Dedifferentiated amniotic fluid mesenchymal stem cell (primary cell): ENCODE results near the gene NGF.

Experiments used
- DNase-seq: peaks from one replicate; pipeline ENCODE4 v3.0.0-alpha.2; 2016; ENCODE audit errors: extremely low spot score

NGF gene

DNA sequence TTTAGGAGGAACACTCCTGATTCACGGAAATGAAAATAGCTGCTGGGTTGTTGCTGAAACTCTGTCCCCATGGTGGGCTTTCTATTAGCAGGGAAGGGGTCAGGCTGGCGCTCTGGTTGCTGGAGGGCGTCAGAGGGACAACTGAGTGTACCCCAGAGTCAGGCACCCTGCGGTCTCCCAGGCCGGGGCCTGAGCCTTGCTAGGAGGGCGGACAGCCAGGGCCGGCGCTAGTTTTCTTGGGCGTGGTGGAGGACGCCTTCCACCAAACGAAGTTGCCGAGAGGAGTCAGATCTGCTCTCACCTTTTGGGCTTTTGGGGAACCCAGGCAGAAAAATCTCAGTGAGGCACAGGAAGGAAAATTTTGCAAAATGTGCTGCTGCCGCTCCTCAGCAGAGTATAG lies 54.8 kb downstream of the NGF start:
- DNase-seq: no peak

DNA sequence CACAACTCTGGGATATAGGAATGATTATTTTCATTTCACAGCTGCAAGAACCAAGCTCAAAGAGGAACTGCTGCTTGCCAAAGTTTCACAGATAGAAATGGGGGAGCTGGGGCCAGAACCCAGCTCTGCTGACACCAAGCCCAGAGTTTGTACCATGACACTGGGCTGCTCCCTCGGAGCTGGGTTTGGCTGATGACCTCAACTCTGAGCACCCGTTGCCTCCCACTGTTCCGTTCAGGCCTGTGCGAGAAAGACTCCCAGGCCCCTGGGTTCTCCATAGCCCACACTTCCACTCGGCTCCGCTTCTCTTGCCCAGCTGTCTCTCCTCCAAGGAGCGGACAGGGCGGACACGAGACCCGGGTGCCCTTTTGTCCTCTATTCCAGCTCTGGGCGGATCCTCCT lies 55.2 kb downstream of the NGF start:
- DNase-seq: no peak

GRCh38 chr1:115281143-115281542 lies 56.9 kb downstream of the NGF start:
- DNase-seq: no peak

DNA sequence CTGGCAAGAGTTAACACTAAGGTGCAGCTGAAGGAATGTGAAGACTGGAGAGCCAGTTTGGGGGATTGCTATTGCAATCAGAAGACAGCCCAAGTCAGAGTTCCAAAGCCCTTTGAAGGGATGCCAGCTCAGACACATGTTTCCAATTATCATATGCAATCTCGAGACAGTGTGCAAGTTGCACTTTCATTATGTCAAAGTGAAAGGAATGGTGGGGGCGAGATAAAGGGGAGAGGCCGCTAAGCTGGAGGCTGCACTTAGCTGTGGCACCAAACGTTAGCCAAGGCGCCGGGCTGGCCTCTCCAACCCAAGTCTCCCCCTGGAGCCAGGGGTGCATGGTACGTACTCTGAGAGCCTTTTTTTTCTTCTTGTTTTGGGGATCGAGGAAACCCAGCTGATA lies 58.0 kb downstream of the NGF start:
- peak; percentile 85 for DNase-seq

DNA sequence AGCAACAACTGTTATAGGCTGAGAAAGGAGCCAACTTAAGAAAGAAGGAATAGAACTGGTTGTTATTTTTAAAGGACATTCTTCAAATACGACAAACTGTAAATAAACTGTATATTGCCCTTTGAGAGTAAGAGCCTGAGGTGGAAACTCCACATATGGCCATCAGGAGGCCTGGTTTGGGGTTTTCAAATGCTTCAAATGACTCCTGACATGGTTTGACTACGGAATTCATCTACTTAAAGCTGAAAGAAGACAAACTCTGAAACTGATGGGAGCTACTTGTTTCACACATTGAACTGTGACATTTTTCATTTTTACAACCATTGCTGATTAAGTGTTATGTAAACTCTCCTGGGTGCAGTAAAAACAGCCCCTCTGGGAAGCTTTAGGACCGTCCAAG lies 59.8 kb downstream of the NGF start:
- DNase-seq: no peak

DNA sequence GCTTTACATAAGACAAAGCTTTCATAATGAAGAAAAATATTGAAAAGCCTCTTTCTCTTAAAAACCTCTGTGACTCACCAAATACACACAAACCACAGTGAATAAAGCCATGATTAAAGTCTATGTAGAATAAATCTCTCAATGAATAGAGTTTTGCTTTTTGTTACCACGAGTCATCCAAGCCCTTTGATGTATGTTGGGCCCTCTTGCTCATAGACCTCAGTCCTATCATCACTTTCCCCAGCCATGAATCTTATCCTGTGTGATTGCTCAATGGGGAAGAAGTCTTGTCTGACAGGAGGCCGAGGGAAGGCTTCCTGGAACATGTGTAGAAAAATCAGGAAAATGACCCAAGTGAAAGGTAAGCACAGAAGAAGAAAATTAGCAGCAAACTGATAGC lies 60.8 kb downstream of the NGF start:
- DNase-seq: no peak

DNA sequence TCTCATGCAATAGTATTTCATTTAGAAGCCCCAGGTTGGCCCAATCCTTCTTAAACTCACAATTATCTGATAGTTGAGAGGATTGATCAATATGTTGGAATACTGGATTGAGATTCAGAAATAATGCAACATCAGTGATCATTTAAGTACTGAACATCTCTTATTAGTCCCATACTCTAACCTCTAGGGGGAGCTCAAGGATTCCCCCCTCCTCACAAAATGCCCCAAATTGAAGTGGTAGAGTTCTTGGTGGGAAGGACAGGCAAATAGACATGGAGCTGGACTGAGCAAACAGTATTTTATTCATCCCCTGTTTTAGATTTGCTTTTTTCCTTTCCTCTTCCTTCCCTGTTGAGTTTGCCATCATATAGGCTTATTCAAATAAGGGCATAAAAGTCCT lies 62.8 kb downstream of the NGF start:
- DNase-seq: no peak

DNA sequence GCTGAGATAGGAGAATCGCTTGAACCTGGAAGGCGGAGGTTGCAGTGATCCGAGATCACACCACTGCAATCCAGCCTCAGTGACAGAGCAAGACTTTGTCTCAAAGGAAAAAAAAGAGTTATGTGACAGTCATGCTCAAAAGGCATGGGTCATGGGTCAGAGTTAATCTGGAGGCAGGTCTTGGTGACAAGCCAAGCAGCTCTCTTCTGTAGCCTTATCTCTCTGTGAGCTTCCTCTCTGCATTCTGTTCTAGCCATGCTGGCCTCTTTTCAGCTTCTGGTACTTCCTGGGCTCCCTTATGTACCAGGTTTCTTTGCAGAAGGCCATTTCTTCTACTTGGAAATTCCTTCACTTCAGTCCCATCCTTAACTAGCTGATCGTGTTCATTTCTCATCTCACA lies 63.6 kb downstream of the NGF start:
- DNase-seq: no peak

DNA sequence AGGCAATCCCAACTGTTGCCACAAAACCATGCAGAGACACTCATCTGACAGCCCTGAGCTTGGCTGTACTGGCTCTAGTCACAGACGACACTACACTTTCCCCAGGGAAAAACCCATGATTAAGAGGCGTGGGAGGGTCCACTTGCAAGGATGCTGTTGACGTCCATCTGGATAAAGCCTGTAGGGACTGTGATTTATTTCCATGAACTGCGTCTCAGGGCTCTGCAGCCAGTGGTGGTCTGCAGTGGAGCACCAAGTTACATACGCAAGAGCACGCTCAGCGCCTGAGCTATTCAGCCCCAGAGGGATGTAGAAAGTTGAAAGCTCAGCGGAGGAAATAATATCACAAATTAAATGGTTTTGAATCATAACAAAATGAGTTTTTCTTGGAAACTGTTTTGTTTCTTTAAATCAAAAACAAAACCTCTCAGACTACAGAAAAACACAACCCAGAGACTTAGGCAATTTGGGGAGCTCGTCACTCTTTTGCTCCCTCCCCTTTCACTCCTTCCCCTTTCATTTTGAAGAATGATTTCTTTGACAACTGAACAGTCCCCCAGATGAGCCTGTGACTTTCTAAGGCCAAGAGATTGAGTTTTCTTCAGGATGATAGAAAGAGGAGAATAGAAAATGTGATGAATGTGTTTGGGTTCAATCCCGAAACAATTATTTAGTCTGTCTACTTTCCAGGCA lies 71.2 kb downstream of the NGF start:
- no peak for DNase-seq

DNA sequence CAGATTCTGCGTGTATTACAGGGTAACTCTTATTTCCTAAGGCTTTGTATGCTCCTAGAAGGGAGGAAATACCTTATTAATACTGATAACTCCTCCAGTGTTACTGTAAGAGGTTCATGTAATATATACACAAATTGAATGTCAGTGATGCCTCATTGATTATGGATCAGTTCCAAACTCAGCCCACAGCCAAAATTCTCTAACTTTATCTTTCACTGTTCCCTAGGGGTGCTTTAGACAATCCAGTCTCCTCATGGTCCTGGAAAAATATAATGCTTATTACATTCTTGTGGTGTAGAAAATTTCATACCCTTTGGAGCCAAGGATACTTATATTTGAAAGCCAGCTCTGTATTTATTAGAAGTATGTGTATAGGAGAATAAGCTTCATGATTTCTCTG lies 73.0 kb downstream of the NGF start:
- no peak for DNase-seq

- no peak for DNase-seq
Measured at GRCh38 chr1:115262886-115263285, 75.2 kb downstream of the NGF start.

GRCh38 chr1:115261496-115261895 lies 76.6 kb downstream of the NGF start:
- DNase-seq: no peak

DNA sequence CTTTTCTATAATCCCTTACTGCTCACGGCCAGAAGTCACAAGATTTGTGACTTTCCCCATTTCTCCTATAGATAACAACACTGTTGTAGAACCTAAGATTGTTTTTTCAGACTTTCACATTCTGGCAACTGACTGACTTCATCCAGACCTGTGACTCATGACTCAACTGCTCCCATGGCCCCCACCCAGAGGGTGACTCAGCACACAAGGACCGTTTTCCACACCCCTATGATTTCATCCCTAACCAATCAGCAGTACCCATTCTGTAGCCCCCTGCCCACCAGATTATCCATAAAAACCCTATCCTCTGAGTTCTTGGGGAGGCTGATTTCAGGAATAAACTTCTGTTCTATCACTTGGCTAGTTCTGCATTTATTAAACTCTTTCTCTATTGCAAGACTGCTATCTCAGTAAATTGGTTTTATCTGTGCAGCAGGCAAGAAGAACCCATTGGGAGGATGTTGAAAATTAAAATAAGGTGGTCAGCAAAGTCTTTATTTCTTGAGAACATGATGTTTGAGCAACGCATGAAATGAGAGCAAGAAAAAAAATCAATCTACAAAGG lies 79.7 kb downstream of the NGF start:
- peak; percentile 61 for DNase-seq

DNA sequence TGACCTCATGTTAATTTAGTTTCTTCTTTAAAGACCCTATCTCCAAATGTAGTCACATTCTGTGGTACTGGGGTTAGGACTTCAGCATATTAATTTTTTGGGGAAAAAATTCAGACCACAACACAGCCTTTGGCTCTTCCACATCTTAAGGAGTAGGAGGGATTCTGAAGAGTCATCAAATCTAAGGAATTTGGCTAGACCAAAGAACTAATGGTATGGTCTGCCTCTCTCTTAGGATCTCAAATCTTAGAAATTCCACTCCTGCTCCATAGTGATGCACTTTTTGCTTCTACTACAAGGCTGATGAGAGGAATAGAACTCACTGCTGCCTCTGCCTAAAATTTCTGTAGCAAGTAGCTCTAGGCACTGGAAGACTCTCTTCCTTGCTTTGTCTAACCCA lies 80.5 kb downstream of the NGF start:
- no peak for DNase-seq

- no peak for DNase-seq
Measured at GRCh38 chr1:115255154-115255553, 82.9 kb downstream of the NGF start.

DNA sequence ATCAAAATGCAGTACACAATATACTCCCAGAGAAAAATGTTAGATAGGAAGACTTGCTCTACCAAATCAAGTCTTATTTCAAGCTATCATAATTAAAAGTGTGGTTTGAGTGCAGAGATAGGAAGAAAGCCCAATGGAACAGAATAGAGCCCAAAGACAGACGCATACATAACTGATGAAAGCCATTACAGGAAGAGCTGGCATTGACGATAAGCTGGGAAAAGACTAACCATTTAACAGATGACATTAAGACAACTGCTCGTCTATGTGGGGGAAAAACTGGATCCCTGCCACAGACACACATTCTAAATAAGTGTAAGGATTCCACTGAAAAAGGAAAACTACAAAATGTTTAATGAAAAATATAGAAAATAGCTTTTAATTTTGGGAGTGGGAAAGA lies 85.5 kb downstream of the NGF start:
- no peak for DNase-seq

- DNase-seq: peak; percentile 86
Measured at GRCh38 chr1:115251856-115252255, 86.2 kb downstream of the NGF start.

GRCh38 chr1:115251340-115251748 lies 86.7 kb downstream of the NGF start:
- peak; percentile 36 for DNase-seq

GRCh38 chr1:115246526-115246925 lies 91.5 kb downstream of the NGF start:
- DNase-seq: no peak

DNA sequence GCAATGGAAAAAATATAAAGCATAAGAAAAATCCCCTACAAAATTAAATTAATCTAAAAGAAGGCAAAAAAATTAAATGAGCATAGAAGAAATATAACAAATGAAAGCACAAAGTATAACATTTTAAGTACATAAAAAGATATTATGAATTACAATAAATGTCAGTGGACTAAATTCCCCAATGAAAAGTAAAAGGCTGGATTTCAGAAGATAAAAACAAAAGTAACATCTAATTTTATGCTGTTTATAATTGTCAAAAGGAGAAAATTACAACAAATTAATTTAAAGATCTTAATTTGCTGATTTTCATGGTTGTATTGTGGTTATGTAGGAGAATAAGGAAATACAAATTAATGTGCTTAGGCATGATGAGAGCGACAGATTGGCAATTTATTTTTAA lies 92.8 kb downstream of the NGF start:
- DNase-seq: no peak

- DNase-seq: no peak
Measured at GRCh38 chr1:115242543-115242942, 95.5 kb downstream of the NGF start.

DNA sequence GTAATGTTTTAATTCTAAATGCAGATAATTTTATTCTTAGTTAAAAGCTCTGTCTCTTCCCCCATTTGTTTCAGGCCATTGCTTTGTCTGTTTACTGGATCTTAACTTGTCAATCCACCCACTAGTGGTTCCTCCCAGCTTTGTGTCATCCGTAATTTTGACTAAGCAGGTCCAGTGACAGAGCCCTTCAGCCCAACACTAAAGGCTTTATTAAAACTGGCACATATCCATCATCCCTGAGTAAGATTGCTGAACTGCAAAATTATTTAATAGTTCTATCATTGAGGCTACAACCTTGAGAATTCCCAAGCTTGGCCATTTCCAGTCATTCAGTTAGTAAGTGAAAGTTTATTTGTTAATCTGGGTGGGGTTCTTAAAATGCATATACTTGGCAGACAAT lies 96.7 kb downstream of the NGF start:
- DNase-seq: no peak

DNA sequence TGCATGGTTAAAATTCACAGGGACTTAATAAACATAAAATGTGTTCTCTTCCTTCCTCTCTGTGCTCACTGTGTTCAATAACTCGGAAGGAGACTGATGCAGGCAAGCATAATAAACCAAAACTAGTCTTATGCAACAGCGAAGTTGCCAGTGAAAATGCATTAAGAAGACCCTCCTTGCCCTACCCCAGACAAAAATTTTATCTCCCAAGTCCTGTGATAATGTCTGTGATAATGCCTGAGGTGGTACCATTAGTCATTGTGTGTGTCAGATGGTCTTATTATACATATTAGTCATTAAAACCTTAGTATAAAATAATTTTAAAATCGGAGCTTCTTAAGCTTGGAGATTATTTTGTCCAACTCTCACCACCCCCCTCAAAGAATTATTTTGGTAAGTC lies 97.8 kb downstream of the NGF start:
- DNase-seq: no peak

DNA sequence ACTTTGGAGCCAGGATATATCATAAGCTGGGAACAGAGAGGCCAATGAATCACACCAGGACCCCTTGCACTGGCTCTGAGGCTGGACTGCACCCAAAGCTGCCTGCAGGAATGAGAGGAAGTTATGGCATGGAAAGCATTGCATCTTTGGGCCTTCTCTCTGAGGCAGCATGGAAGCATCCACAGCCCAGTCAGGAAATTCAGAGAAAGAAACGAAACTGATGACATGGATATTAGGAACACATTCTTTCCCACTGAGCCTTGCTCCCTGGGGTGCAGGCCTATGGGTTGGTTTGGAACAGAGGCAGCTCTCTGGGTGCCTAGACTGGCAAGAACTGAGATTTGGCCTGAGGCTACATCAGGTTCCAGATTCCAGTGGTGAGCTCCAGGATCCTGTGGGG lies 98.6 kb downstream of the NGF start:
- DNase-seq: peak; percentile 54
